ENCODE results near the gene LRMDA. TPM values are rescaled to one million over a fixed set of nuclear protein-coding genes. Genes with fewer than 3 reads are reported as not detected.

The LRMDA gene
- total and polyA plus RNA-seq, 2 of the 13 experiments (the other 11 are each of a cell fraction or from before 2014, with no cell fraction given), result 13.4 to 22.0 TPM

GRCh38 chr10:76150876-76151288 is 719.5 kb downstream of the LRMDA start (continued):
- TF ChIP-seq ZNF597 (CRISPR knock-in tag; IDR thresholded peaks at IDR 0.05), result no peak
- no peak for TF ChIP-seq FOXC1 (CRISPR knock-in tag; IDR thresholded peaks at IDR 0.05; ENCODE audit: borderline replicate concordance)
- TF ChIP-seq ZUFSP (CRISPR knock-in tag; IDR thresholded peaks at IDR 0.05; ENCODE audit: borderline replicate concordance), result no peak
- TF ChIP-seq GTF3A (CRISPR knock-in tag; conservative IDR thresholded peaks at IDR 0.05), result no peak
- TF ChIP-seq TSC22D2 (CRISPR knock-in tag; IDR thresholded peaks at IDR 0.05; ENCODE audit: borderline replicate concordance), result no peak
- TF ChIP-seq ZNF574 (CRISPR knock-in tag; IDR thresholded peaks at IDR 0.05), result no peak
- TF ChIP-seq PHF20 (CRISPR knock-in tag; IDR thresholded peaks at IDR 0.05), result no peak
- no peak for TF ChIP-seq ZNF782 (CRISPR knock-in tag; IDR thresholded peaks at IDR 0.05; ENCODE audit: borderline replicate concordance)
- no peak for TF ChIP-seq MED8 (CRISPR knock-in tag; IDR thresholded peaks at IDR 0.05; ENCODE audit: insufficient replicate concordance)
- TF ChIP-seq ZNF816 (CRISPR knock-in tag; IDR thresholded peaks at IDR 0.05; ENCODE audit: borderline replicate concordance), result no peak
- TF ChIP-seq SAP130 (CRISPR knock-in tag; IDR thresholded peaks at IDR 0.05; ENCODE audit: low read depth), result no peak
- no peak for TF ChIP-seq ZSCAN22 (CRISPR knock-in tag; IDR thresholded peaks at IDR 0.05)
- no peak for TF ChIP-seq PHB2 (IDR thresholded peaks at IDR 0.05; ENCODE audit: partially characterized antibody)
- no peak for TF ChIP-seq TRAFD1 (CRISPR knock-in tag; IDR thresholded peaks at IDR 0.05; ENCODE audit: borderline replicate concordance)
- no peak for TF ChIP-seq HCFC1 (IDR thresholded peaks at IDR 0.05; ENCODE audit: low read depth, low read length)
- no peak for TF ChIP-seq ZNF362 (CRISPR knock-in tag; IDR thresholded peaks at IDR 0.05; ENCODE audit: borderline replicate concordance)
- no peak for TF ChIP-seq IKZF1 (IDR thresholded peaks at IDR 0.05)
- TF ChIP-seq KAT8 (CRISPR knock-in tag; IDR thresholded peaks at IDR 0.05), result no peak
- no peak for TF ChIP-seq ZNF382 (CRISPR knock-in tag; IDR thresholded peaks at IDR 0.05; ENCODE audit: borderline replicate concordance)
- TF ChIP-seq MTF1 (CRISPR knock-in tag; IDR thresholded peaks at IDR 0.05), result no peak
- TF ChIP-seq ZNF850 (CRISPR knock-in tag; conservative IDR thresholded peaks at IDR 0.05), result no peak

Measured in HepG2 (cell line).